Stimulated activated naive CD8-positive, alpha-beta T cell treated with anti-CD3 and anti-CD28 coated beads, Interleukin-15, Interleukin-2, amounts not matched to agents 100 U/mL and 50 U/mL, for 24 hours (primary cell): ENCODE data around the gene DOK3.
"Not testable (repeated sequence)": the region's sequence is repeated elsewhere in the genome, so short reads cannot be mapped to it uniquely, and the experiment has no call there.

ENCODE experiments used
- ATAC-seq: fragments of 150-1000 bp; cut with Tn5 transposase; one replicate; pipeline ENCODE4 v1.10.0; 2021
- DNase-seq: peaks from one replicate; pipeline ENCODE4 v3.0.0; 2021

DOK3 gene

GRCh38 chr5:177497292-177498012 lies 12.2 kb downstream of the DOK3 start, which contains the start of gene PDLIM7:
Gene PDLIM7 (minus strand): TSS chr5:177497604. CDS start chr5:177496512, 1,092 bp downstream.
- ATAC-seq (peak; percentile 79), DNase-seq (peak; percentile 97)

GRCh38 chr5:177496727-177497291 lies 12.8 kb downstream of the DOK3 start:
- DNase-seq (peak; percentile 59), ATAC-seq (peak; percentile 2)

DNA sequence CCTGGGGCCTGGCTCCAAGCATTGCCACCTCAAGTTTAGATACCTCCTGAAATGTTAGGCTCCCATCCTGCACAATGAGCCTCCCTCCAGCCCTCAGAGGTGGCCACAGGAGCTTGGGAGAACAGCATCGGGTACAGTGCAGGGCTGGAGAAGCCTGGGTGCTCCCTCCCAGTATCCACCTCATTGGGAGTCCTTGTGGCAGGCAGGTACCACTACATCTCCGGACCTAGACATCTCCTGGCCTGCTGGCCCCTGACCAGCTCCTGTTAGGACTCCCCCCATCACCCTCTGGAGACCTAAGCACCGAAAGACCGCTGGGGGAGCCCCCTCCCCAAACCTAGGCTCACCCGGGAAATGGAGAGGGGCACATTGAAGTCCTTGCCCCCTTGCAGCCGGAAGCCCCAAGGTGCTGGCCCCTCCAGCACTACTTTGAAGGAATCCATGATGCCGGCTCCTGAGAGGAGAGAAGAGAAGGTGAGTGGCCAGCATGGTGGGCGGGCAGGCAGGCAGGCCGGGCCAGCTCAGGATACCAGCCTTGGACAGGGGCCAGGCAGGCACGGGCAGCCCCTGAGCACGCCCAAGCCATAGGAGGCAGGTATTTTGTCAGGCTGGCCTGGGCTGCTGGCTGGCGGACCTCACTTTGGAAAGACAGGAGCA lies 13.4 kb downstream of the DOK3 start:
- DNase-seq (no peak), ATAC-seq (no peak)

GRCh38 chr5:177495243-177496060 lies 14.2 kb downstream of the DOK3 start:
- no peak for ATAC-seq
- DNase-seq, result no peak

DNA sequence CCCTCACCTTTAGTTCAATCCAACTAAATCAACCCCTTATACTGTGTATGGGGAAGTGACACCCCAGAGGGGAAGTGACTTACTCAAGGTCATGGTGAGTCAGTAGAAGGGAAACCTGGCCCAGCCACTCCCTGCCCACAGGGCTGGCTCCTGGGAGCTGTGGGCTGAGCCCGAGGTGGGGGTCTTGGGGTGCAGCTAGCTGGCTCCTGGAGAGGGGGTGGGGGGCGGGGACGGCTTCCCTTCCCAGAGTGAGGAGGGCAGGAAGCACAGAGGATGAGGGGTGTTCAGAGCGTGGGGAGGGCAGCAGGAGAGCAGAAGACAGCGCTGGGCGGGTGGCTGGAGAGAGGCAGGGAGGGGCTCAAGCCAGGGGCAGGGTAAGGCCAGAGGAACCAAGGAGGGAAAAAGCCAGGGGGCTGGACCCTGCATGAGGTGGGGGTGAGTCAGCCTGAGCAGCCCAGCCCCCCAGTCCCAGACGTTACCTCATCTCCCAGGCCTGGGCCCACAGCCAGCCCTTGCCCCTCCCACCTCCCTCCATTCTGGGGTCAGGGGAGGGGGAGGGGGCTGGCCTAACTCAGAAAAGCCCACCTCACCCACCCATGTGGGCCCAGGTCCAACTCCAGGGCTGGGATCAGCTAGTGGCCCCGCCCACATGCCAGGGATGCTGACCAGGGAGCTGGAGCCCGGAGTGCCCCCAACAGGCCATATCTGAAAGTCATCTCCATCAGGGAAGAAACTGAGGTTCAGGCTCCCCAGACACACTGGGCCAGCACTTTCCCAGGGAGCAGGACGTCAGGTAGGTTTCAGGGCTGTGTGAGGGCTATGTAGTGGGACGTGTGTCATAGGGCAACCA lies 15.1 kb downstream of the DOK3 start:
- DNase-seq (peak; percentile 59), ATAC-seq (peak; percentile 60)

- no peak for ATAC-seq
Measured at GRCh38 chr5:177493795-177494345, 15.8 kb downstream of the DOK3 start.

GRCh38 chr5:177492841-177493240 lies 16.8 kb downstream of the DOK3 start:
- ATAC-seq (no peak), DNase-seq (no peak)

More at GRCh38 chr5:177493795-177494345, 15.8 kb downstream of the DOK3 start:
- no peak for DNase-seq

GRCh38 chr5:177491983-177492746 lies 17.5 kb downstream of the DOK3 start:
- ATAC-seq, result no peak
- no peak for DNase-seq

GRCh38 chr5:177491429-177491945 lies 18.1 kb downstream of the DOK3 start:
- ATAC-seq, result no peak
- peak; percentile 69 for DNase-seq

- ATAC-seq (no peak), DNase-seq (no peak)
Measured at GRCh38 chr5:177490992-177491391, 18.6 kb downstream of the DOK3 start.

DNA sequence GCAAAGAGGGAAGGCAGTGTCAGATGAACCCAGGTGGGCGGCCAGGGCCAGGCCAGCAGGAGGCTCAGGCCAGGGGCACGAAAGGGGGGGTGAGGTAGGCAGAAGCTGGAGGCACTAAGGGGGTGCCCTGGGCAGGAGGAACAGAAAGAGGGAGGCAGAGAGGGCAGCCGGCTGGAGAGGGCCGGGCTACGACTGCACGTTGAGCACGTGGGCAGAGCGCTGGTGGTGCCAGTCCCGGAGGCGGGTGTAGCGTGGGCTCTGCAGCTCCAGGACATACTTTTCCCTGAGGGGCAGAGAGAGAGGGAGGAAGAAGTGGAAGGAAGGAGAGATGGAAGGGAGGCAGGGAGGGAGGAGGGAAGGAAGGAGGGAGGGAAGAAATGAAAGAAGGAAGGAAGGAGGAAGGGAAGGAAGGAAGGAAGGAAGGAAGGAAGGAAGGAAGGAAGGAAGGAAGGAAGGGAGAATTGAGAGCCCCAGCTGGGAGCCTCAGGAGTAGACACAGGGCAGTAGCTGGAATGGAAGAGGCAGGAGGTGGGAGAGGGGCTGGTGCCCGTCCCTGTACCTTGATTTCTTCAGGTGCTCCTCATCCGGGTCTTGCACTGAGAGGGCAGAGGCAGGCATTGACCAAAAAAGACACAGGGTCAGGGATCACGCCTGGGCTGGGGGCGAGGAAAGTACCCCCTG lies 19.2 kb downstream of the DOK3 start:
- DNase-seq, result no peak
- no peak for ATAC-seq

DNA sequence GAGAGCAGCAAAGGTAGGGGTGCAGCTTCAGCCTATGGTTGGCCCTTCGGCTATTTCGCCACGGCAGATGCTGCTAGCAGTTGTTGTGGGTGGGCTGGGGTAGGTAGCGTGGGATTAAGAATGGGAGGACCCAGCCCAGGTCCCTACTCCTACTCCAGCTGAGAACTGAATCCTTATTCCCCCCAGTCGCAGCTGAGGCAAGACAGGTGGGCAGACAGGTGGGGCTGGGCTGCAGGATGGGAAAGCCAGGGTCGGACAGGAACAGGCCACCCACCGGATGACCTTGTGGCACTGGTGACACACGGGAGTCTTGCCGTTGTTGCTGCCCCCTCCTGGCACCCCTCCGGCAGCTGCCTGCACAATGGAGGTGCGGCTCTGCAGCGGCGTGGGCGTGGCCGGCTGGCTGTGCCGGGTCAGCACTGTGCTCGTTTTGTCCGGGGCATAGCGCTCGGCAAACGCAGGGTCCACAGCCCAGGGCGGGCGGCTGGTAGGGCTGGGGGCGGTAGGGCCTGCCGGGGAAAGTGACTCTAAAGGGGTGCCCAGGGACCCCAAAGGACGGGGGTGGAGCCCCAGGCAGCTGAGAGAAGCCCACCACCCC lies 20.4 kb downstream of the DOK3 start:
- no peak for DNase-seq
- no peak for ATAC-seq

- ATAC-seq (no peak), DNase-seq (no peak)
Measured at GRCh38 chr5:177487975-177488374, 21.7 kb downstream of the DOK3 start.

- ATAC-seq (no peak), DNase-seq (no peak)
Measured at GRCh38 chr5:177487144-177487543, 22.5 kb downstream of the DOK3 start.

- ATAC-seq (no peak), DNase-seq (no peak)
Measured at GRCh38 chr5:177486256-177486655, 23.4 kb downstream of the DOK3 start.

DNA sequence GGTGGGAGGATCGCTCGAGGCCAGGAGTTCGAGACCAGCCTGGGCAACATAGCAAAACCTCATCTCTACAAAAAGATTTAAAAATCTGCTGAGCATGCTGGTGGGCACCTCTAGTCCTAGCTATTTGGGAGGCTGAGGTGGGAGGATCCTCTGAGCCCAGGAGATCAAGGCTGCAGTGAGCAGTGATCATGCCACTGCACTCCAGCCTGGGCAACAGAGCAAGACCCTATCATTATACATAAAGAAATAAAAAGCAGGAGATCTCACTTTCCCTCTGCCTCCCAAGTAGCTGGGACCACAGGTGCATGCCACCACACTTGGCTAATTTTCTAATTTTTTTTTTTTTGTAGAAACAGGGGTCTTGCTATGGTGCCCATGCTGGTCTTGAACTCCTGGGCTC lies 23.9 kb downstream of the DOK3 start:
- ATAC-seq, DNase-seq: not testable (repeated sequence)

- no peak for DNase-seq
- ATAC-seq, result no peak
Measured at GRCh38 chr5:177484902-177485549, 24.6 kb downstream of the DOK3 start.
